HG03066 (cell line): ENCODE measurements around the gene MVK.

Experiments
- ATAC-seq: cut with Tn5 transposase; IDR thresholded peaks from one replicate; pipeline ENCODE4 v1.9.1; 2021; ENCODE audit warnings: low read depth; ENCODE audit not compliant: unreplicated experiment

MVK gene

DNA sequence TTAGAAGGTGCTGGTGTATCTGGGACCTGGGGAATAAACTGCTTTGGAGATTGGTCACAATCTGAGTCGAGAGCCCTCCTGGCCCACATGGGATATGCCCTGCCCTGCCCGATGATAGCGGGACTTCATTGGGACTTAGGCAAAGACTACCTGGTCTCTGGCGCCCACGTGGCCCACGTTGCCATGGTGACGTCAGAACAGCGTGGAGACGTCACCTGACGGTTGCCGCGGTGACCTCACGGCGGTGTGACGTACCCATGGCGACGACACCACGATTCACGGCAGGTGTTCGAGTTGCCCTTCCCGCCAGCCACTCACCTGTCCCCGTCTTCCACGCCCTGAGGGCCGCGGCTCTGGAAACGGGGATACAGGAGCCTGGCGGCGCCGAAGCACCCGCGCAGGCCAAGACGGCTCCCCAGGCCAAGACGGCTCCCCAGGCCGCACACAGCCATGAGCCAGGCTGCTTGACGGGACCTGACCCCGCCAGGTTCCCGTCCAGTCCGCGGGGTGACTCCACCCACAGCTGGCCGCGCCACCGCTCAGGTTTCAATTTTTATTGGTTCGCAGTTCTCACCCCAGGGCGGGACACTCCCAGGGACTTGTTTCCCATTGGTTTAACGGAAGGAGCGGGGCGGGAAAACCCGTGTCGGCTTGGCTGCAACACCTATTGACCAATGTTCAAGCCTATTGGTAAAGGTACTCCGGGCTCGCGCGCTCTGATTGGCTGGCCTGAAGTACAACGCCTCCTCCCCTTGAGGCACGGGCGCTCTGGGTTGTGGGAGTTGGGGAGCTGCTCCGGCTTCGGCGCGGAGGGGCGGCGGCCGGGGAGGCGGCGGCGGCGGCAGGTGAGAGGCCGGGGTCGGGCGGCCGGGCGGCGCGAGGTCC, at the start of gene MVK, which contains the start of gene MMAB:
TSS of gene MVK (plus strand) at position 766 of the 885 bp plus-strand sequence. CDS start 1,029 bp downstream, outside the sequence.
TSS of gene MMAB (minus strand) at position 476 of the 885 bp plus-strand sequence. CDS start at position 452, 24 bp downstream.
- peak; percentile 94 for ATAC-seq

GRCh38 chr12:109524466-109525278, 48.9 kb upstream of the MVK start:
- no peak for ATAC-seq

GRCh38 chr12:109525279-109525585, 48.4 kb upstream of the MVK start:
- ATAC-seq = no peak

- ATAC-seq = no peak
Observed at GRCh38 chr12:109527489-109528123, 46.0 kb upstream of the MVK start.

DNA sequence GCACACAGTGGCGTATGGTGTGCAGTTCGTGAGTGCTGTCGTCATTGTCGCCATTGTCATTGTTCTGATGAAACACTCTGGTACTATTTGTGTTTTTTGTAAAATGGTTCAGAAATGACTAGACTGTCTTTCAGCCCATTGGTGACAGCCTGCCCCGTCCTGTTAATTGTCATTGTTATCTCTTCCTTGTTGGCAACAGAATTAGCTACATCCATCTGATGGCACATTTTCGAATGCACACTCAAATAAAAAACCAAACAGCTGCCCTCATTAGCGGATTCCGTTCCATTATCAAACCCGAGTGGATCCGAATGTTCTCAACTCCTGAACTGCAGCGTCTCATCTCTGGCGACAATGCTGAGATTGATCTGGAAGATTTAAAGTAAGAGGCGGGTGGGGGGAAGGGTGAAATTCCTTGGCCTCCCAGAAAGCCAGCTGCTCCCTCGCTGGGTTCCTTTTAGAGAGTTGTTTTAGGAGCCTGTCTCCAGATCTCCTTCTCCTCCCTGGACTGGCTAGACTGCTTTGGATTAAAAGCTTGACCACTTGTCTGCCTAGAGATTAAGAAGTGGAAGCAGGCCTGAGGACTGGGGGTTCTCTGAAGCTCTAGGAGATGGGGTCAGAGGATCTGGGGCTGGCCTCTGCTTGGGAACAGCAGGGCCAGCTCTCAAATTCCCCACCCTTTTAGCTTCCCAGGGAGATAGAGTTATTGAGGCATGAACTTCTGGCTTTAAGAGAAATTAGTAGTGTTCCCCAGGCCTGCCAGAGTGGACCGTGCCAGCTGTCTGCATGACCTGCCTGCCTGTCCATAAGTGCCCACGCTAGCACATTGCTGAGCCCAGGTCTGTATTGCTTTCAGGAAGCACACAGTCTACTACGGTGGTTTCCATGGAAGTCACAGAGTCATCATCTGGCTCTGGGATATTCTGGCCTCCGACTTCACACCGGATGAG, 43.6 kb upstream of the MVK start:
- no peak for ATAC-seq

- no peak for ATAC-seq
Observed at GRCh38 chr12:109531411-109531810, 42.2 kb upstream of the MVK start.

GRCh38 chr12:109532721-109533486, 40.7 kb upstream of the MVK start:
- ATAC-seq = no peak

DNA sequence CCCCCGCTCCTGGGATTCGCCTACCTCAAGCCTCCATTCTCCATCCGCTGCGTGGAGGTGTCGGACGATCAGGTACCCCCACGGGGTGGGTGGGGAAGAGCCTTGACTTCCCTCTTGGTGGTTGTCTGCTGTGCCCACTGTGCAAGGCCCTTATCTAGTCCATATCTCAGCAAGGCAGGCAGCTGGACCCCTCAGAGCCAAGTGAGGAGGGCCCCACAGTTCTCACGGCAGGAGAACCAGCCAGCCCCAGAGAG, 40.2 kb upstream of the MVK start:
- no peak for ATAC-seq

- no peak for ATAC-seq
Observed at GRCh38 chr12:109534456-109534855, 39.1 kb upstream of the MVK start.

DNA sequence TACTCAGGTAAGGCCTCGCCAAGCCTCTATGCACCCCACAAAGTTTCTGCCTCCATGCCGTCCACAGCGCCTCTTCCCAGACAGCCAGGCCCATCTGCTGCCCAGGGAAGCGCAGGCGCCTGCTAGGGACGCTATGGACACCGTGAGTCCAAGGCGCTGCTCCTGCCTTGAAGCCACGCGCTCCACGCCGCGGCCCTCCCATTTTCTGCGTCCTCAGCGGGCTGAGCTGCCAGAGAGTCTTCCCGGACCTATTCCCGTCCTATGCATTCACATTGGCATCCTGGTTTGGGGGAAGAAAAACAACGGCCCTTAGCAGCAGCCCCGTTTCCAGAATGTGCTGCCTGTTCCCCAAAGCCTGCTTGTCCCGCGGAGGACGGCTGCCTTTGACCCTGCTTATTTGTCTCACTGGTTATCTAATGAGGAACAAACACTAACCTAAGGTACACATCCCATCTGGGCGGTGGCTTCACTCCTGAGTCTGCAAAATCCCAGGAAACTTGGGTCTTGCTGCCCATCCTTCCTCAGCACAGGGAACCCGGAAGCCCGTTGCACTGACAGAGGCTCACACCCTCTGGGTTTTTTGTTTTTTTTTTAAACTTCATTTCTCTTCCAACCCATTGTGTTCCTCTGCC, 38.2 kb upstream of the MVK start:
- no peak for ATAC-seq

DNA sequence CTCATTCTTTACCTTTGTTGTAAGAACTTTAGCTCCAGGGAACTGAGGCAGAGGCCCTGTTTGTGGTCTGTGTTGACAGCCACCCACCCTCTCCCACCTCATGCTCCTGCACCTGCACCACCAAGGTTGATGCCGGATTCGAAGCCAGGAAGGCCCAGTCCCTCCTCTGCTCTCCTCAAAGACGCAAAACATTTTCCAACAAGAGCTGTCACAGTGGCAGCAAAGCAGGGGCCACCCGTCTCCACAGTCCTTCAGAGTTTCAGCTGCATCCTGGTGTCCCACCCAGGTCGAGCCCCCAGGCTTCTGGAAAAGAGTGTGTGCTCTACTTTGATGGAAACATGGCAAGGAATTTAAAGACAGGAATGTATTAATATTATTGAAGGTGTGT, 37.7 kb upstream of the MVK start:
- ATAC-seq = no peak

DNA sequence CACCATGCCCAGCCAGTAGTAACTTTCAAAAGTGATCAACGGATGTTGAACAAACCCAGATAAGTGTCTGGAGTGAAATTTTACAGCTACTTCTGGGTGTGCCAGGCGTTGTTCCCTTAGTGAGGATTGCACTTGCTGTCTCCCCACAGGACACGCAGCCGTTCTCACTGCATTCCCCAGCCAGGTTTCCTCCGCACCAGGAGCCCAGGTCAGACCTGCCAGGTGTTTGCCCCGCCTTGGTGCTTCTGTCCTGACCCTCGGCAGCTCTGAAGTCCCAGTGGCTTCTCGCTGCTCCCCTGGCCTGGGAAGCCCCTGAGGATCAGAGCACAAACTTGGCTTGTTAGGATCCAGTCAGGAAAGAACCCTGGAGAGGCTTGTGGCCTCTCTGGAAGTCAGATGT, 36.5 kb upstream of the MVK start:
- no peak for ATAC-seq

GRCh38 chr12:109538191-109538863, 35.3 kb upstream of the MVK start:
- ATAC-seq = no peak

DNA sequence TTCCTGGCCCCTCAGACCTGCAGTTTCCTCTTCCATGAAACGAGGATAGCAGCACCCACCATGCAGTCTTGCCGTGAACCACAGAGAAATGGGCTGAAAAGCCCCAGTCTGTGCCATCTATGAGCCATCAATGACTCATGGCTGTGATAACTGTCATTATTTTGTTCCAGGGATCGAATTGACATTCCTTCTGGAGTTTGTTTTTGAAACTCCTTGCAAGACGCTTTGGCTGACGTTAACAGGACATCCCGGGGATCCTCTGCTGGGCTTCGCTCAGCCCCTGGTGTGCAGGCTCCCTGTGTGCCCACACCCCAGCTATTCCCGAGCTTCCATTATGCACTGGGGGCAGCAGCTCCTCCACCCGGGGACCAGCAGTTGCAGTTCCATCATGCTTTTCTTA, 34.1 kb upstream of the MVK start:
- no peak for ATAC-seq

GRCh38 chr12:109540526-109541412, 32.8 kb upstream of the MVK start:
- no peak for ATAC-seq

DNA sequence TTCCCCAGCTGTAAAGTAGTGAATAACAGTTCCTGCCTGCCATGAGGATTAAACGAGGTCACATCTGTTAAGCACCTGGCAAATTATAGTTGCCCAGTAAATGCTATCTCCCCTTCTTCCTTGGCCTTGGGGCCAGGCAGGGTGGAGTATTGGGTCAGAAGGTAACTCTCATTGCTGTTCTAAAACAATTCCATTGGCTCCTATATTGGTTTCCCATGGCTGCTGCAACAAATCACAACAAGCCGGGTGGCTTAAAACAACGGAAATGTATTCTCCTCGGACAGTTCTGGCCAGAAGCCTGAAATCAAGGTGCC, 32.2 kb upstream of the MVK start:
- no peak for ATAC-seq

GRCh38 chr12:109542014-109542413, 31.6 kb upstream of the MVK start:
- ATAC-seq = no peak

DNA sequence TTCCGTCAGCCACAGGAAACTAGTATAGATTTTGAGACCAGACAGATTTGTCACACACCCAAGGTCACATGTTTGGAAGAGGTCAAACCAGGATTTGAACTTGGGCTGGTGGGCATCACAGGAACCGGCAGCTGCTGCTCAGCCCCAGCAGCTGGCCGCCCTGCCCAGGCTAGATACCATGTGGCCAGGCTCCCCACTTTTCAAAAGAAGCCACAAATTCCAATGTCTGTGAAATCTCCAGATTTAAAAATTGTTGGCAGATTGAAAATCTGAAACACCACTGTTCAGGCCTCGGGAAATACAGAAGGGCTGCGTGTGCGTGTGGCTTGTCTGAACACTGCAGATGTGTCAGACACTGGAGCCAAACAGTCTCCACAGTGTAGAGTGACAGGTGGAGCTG, 30.7 kb upstream of the MVK start:
- ATAC-seq = no peak
